GM19328 (cell line): Measurements from ENCODE around the gene LMAN2L.

ENCODE experiments used
- ATAC-seq: cut with Tn5 transposase; IDR thresholded peaks from one replicate; pipeline ENCODE4 v1.9.1; 2021; ENCODE audit warnings: mild to moderate bottlenecking, moderate library complexity; ENCODE audit not compliant: unreplicated experiment

The LMAN2L gene

DNA sequence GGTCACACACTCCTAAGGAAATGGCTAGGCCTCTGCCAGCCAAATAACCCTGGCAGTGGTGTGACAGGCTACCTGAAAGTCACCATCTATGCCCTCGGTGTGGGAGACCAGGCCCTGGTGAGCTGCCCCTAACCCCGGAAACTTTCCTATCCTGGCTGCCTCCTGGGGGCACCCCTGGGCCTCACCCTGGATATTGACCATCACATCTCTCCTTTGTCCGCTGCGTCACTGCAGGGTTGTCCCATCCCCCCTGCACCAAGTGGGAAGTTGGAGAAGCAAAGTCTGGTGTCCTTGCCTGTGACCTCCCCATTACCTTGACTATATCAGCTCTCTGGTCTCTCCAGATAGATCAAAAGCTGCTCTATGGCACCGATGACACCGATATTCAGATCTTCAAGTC lies 78.5 kb downstream of the LMAN2L start:
- ATAC-seq, result no peak

- ATAC-seq, result no peak
Measured at GRCh38 chr2:96656540-96656939, 83.3 kb downstream of the LMAN2L start.
